Parathyroid adenoma (tissue), 2 donors: Measurements from ENCODE around the gene RADIL.

Experiments used
- H2AFZ ChIP-seq: fragments of 300-600 bp; sonication (generic); one replicate; pipeline ENCODE4 v1.7.0; 2017; ENCODE audit warnings: antibody characterized with exemption, mild to moderate bottlenecking
- H3K27ac ChIP-seq: fragments of 300-600 bp; sonication (generic); one replicate; pipeline ENCODE4 v1.7.0; 2017
- H3K27me3 ChIP-seq: fragments of 300-600 bp; sonication (generic); one replicate; pipeline ENCODE4 v1.7.0; 2017; ENCODE audit warnings: low read length; ENCODE audit not compliant: control insufficient read depth, insufficient read depth
- H3K36me3 ChIP-seq: fragments of 300-600 bp; sonication (generic); one replicate; pipeline ENCODE4 v1.7.0; 2017; ENCODE audit warnings: low read length; ENCODE audit not compliant: control insufficient read depth, insufficient read depth
- H3K4me1 ChIP-seq: fragments of 300-600 bp; sonication (generic); one replicate; pipeline ENCODE4 v1.7.0; 2017; ENCODE audit warnings: control low read depth
- H3K4me2 ChIP-seq: fragments of 300-600 bp; sonication (generic); one replicate; pipeline ENCODE4 v1.7.0; 2017; ENCODE audit warnings: low read length
- H3K4me3 ChIP-seq: fragments of 300-600 bp; sonication (generic); one replicate; pipeline ENCODE4 v1.7.0; 2017; ENCODE audit warnings: low read depth, low read length
- H3K79me2 ChIP-seq: fragments of 300-600 bp; sonication (generic); one replicate; pipeline ENCODE4 v1.7.0; 2017; ENCODE audit warnings: control low read depth
- H3K9ac ChIP-seq: fragments of 300-600 bp; sonication (generic); one replicate; pipeline ENCODE4 v1.7.0; 2017; ENCODE audit warnings: mild to moderate bottlenecking
- H3K9me3 ChIP-seq: fragments of 300-600 bp; sonication (generic); one replicate; pipeline ENCODE4 v1.7.0; 2017; ENCODE audit warnings: low read length; ENCODE audit not compliant: control insufficient read depth
- CTCF ChIP-seq: fragments of 300-600 bp; sonication (generic); IDR thresholded peaks from one replicate; pipeline ENCODE4 v1.7.0; 2017; ENCODE audit warnings: antibody characterized with exemption, mild to moderate bottlenecking
- donor health status: primary hyperparathyroidism.

The RADIL gene

GRCh38 chr7:4753598-4754432, 129.7 kb downstream of the RADIL start:
- Histone ChIP-seq H3K4me2 (no peak overlapping the region), H3K9ac (no peak overlapping the region), H3K4me3 (no peak overlapping the region), H3K79me2 (peaks cover 58% of the 10 kb centered on the region), H3K36me3 (no peaks in the 10 kb centered on the region), H2AFZ (no peak overlapping the region), H3K9me3 (no peaks in the 10 kb centered on the region), H3K27me3 (no peaks in the 10 kb centered on the region), H3K27ac (no peak overlapping the region), H3K4me1 (no peaks in the 10 kb centered on the region)
- TF ChIP-seq CTCF, result peak; percentile 93

GRCh38 chr7:4751398-4751947, 132.0 kb downstream of the RADIL start:
- Histone ChIP-seq H3K79me2 (peaks cover 57% of the 10 kb centered on the region), H3K4me2 (no peak overlapping the region), H3K9ac (no peak overlapping the region), H2AFZ (no peak overlapping the region), H3K36me3 (no peaks in the 10 kb centered on the region), H3K4me1 (no peaks in the 10 kb centered on the region), H3K9me3 (no peaks in the 10 kb centered on the region), H3K4me3 (no peak overlapping the region), H3K27ac (no peak overlapping the region), H3K27me3 (no peaks in the 10 kb centered on the region)
- no peak for TF ChIP-seq CTCF

GRCh38 chr7:4749798-4750197, 133.7 kb downstream of the RADIL start:
- no peaks in the 10 kb centered on the region for H3K27me3 ChIP-seq
- no peak overlapping the region for H3K9ac ChIP-seq
- H3K79me2 ChIP-seq, result peaks cover 50% of the 10 kb centered on the region
- H3K27ac ChIP-seq, result no peak overlapping the region
- H3K4me3 ChIP-seq, result no peak overlapping the region
- no peak overlapping the region for H2AFZ ChIP-seq
- H3K36me3 ChIP-seq, result no peaks in the 10 kb centered on the region
- H3K4me2 ChIP-seq, result no peak overlapping the region
- peaks cover under 1% of the 10 kb centered on the region for H3K4me1 ChIP-seq
- TF ChIP-seq CTCF, result no peak
- no peaks in the 10 kb centered on the region for H3K9me3 ChIP-seq

GRCh38 chr7:4749363-4749762, 134.2 kb downstream of the RADIL start:
- no peak overlapping the region for H3K4me3 ChIP-seq
- H3K27ac ChIP-seq, result no peak overlapping the region
- no peaks in the 10 kb centered on the region for H3K36me3 ChIP-seq
- H3K27me3 ChIP-seq, result no peaks in the 10 kb centered on the region
- no peak overlapping the region for H3K9ac ChIP-seq
- no peaks in the 10 kb centered on the region for H3K9me3 ChIP-seq
- no peak overlapping the region for H3K4me2 ChIP-seq
- H2AFZ ChIP-seq, result no peak overlapping the region
- peaks cover 5% of the 10 kb centered on the region for H3K4me1 ChIP-seq
- no peak for TF ChIP-seq CTCF
- peaks cover 46% of the 10 kb centered on the region for H3K79me2 ChIP-seq
